ENCODE measurements around the gene GTPBP6.
"Not testable (repeated sequence)": the region's sequence is repeated elsewhere in the genome, so short reads cannot be mapped to it uniquely, and the experiment has no call there.

Gene GTPBP6

GRCh38 chrX:261167-261918, 57.3 kb downstream of the GTPBP6 start:
- no peak for DNase-seq

- no peak for DNase-seq
Observed at GRCh38 chrX:259692-260355, 58.8 kb downstream of the GTPBP6 start.

GRCh38 chrX:258291-259040, 60.1 kb downstream of the GTPBP6 start:
- no peak for DNase-seq

- no peak for DNase-seq
Observed at GRCh38 chrX:257681-258289, 60.8 kb downstream of the GTPBP6 start.

GRCh38 chrX:257054-257453, 61.5 kb downstream of the GTPBP6 start:
- DNase-seq = not testable (repeated sequence)

GRCh38 chrX:255923-256331, 62.7 kb downstream of the GTPBP6 start:
- DNase-seq = no peak
